ENCODE results near the gene BTBD18. TPM values are rescaled to one million over a fixed set of nuclear protein-coding genes. Genes with fewer than 3 reads are reported as not detected.
A peak's percentile ranks its signal among the peaks of the same experiment; 100 is the strongest.

Gene BTBD18
- total RNA-seq, 3 donors from 2014 or later = not detected

DNA sequence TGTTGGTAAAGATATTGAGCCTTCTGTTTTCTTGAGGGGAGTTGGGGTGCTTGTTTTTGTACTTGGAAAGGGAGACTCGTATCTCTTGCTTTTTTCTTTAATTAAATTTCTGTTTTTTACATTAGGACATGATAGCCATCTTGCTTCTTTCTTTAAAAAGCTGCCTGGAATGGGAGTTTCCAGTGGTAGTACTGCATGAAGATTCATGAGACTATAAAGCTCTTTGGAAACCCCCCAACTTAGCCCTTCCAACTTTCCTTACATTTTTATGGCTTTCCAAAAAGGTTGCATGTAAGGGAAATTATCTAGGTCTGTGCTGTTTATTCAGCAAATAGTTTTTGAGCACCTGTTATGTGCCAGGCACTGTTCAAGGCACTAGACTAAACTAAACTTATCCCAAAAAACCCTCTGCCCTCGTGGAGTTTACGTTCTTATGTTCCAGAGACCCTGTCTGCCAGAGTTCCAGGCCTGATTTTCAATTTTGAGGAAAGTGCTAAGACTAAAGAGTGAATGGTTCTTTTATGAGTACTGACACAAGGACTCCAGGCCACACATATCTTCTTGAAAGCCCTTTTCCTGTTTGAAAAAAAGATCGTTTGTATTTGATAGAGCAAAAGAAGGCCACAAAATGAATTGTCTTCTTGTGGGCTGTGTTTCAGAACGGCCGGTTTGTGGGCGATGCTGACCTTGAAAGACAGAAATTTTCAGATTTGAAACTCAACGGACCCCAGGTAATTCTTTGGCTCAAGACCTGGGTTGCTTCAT is 41.9 kb upstream of the BTBD18 start:
- no peak overlapping the region for H3K4me3 ChIP-seq
- H3K4me1 ChIP-seq = peaks cover 0 to 28% of the 10 kb centered on the region in 2 donors
- no peak for DNase-seq (ENCODE audit: low spot score in 2 of 2)
- H3K27me3 ChIP-seq = no peaks in the 10 kb centered on the region
- no peaks in the 10 kb centered on the region for H3K9me3 ChIP-seq
- TF ChIP-seq CTCF (IDR thresholded peaks at IDR 0.05) (no peak), POLR2AphosphoS5 (IDR thresholded peaks at IDR 0.05) (no peak), POLR2A (IDR thresholded peaks at IDR 0.05) (no peak)
- intact Hi-C loops (cut with DNase I; ENCODE audit: low total_unique reads) = no loop called here
- no peaks in the 10 kb centered on the region for H3K36me3 ChIP-seq
- peak overlapping the region; percentile 65 to 68 for H3K27ac ChIP-seq

DNA sequence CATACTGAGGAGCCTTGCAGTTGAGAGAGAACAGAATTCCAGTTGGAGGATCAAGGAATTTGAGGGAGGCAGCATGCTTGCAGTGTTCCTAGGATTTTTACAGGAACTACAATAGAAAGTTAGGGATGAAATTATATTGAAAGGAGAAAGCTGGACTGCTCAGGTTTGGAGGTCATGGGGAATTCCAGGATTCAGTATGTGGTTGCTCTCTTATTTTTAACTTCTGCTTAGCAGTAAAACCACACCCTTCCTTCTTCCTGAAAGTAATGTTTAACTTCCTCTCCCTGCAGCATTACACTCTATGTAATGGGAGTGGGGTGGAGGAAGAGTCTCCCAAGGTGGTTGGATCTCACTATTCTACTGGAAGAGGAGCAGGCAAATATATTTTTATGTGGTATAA is 41.3 kb upstream of the BTBD18 start:
- Histone ChIP-seq H3K27ac (peak overlapping the region; percentile 28 to 68), H3K27me3 (no peaks in the 10 kb centered on the region), H3K4me1 (peaks cover 0 to 29% of the 10 kb centered on the region in 2 donors), H3K4me3 (no peak overlapping the region), H3K9me3 (no peaks in the 10 kb centered on the region), H3K36me3 (no peaks in the 10 kb centered on the region)
- no peak for DNase-seq (ENCODE audit: low spot score in 2 of 2)
- intact Hi-C loops (cut with DNase I; ENCODE audit: low total_unique reads) = no loop called here
- TF ChIP-seq POLR2AphosphoS5 (IDR thresholded peaks at IDR 0.05) (no peak), POLR2A (IDR thresholded peaks at IDR 0.05) (no peak), CTCF (IDR thresholded peaks at IDR 0.05) (no peak)

- TF ChIP-seq POLR2A (IDR thresholded peaks at IDR 0.05) (no peak), POLR2AphosphoS5 (IDR thresholded peaks at IDR 0.05) (peak in 1 of 3 donors; percentile 29), CTCF (IDR thresholded peaks at IDR 0.05) (no peak)
- intact Hi-C loops (cut with DNase I; ENCODE audit: low total_unique reads) = no loop called here
- Histone ChIP-seq H3K4me3 (no peak overlapping the region), H3K27ac (peak overlapping the region; percentile 62 to 68), H3K9me3 (no peaks in the 10 kb centered on the region), H3K36me3 (no peaks in the 10 kb centered on the region), H3K27me3 (no peaks in the 10 kb centered on the region), H3K4me1 (peaks cover 0 to 37% of the 10 kb centered on the region in 2 donors)
- peak in 1 of 2 donors; percentile 60 for DNase-seq (ENCODE audit: low spot score in 2 of 2)
Observed at GRCh38 chr11:57792060-57792541, 40.5 kb upstream of the BTBD18 start.

DNA sequence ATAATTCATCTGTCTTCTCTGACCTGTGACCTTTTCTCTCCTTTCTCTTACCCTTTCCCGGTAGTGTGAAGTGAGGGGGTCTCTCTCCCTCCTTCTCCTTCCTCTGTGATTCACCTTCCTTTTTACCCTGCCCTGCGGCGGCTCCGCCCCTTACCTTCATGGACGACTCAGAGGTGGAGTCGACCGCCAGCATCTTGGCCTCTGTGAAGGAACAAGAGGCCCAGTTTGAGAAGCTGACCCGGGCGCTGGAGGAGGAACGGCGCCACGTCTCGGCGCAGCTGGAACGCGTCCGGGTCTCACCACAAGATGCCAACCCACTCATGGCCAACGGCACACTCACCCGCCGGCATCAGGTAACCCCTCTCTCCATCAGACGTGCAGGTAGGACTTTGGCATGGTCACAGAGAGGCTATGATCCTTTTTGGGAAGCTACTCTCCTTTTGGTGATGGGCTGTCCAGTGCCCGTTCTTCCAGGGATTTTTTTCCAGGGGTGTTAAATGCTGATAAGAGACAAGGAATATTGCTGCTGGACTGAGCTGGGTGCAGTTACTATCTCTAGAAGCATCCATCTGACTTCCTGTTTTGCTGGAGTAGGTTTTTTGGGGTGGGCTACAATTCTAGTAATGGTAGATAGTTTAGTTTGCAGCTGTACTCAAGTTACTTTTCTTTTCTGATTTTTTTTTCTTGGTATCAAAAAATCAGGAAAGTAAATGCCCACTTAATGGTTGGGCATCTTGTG is 39.9 kb upstream of the BTBD18 start:
- no peaks in the 10 kb centered on the region for H3K36me3 ChIP-seq

More for the DNA sequence above, 39.9 kb upstream of the BTBD18 start:
- DNase-seq (ENCODE audit: low spot score in 2 of 2) = peak in 1 of 2 donors; percentile 56
- no peak for TF ChIP-seq CTCF (IDR thresholded peaks at IDR 0.05)
- no peak for TF ChIP-seq POLR2A (IDR thresholded peaks at IDR 0.05)
- no peak for TF ChIP-seq POLR2AphosphoS5 (IDR thresholded peaks at IDR 0.05)
- Histone ChIP-seq H3K27me3 (no peaks in the 10 kb centered on the region), H3K9me3 (no peaks in the 10 kb centered on the region), H3K4me3 (peak overlapping the region in 1 of 3 donors; percentile 26), H3K27ac (peak overlapping the region; percentile 62 to 68), H3K4me1 (peaks cover 0 to 41% of the 10 kb centered on the region in 2 donors)
- intact Hi-C loops (cut with DNase I; ENCODE audit: low total_unique reads) = no loop called here
